Neuronal stem cell (in vitro differentiated cells): ENCODE measurements around the gene MMP25.

Experiments used
- DNase-seq: peaks from one replicate; pipeline ENCODE4 v3.0.0-alpha.2; 2013; ENCODE audit warnings: low spot score
- H2AFZ ChIP-seq: one replicate; pipeline ENCODE4 v1.6.1; 2013; ENCODE audit warnings: mild to moderate bottlenecking, low read length, inconsistent platforms
- H2AK5ac ChIP-seq: 2 replicates; pipeline ENCODE4 v1.6.1; 2013; ENCODE audit warnings: low read depth, mild to moderate bottlenecking, inconsistent platforms, low read length, moderate library complexity, mixed read lengths
- H2BK120ac ChIP-seq: 2 replicates; pipeline ENCODE4 v1.6.1; 2013; ENCODE audit warnings: low read depth, mild to moderate bottlenecking, inconsistent platforms, low read length, moderate library complexity, mixed read lengths
- H2BK12ac ChIP-seq: one replicate; pipeline ENCODE4 v1.6.1; 2013; ENCODE audit warnings: low read length, inconsistent platforms
- H2BK15ac ChIP-seq: 2 replicates; pipeline ENCODE4 v1.6.1; 2013; ENCODE audit warnings: mild to moderate bottlenecking, low read length, inconsistent platforms, mixed read lengths
- H2BK5ac ChIP-seq: one replicate; pipeline ENCODE4 v1.6.1; 2013; ENCODE audit warnings: inconsistent platforms, mild to moderate bottlenecking, low read length, moderate library complexity
- H3K14ac ChIP-seq: one replicate; pipeline ENCODE4 v1.6.1; 2013; ENCODE audit warnings: low read length, inconsistent platforms
- H3K18ac ChIP-seq: 2 replicates; pipeline ENCODE4 v1.6.1; 2013; ENCODE audit warnings: low read length, inconsistent platforms
- H3K23ac ChIP-seq: 2 replicates; pipeline ENCODE4 v1.6.1; 2013; ENCODE audit warnings: low read depth, mild to moderate bottlenecking, mixed read lengths, low read length, inconsistent platforms; ENCODE audit not compliant: poor library complexity
- H3K27ac ChIP-seq: replicated peaks from 3 replicates; pipeline ENCODE4 v1.5.1; 2013; ENCODE audit warnings: low read length, inconsistent platforms
- H3K27me3 ChIP-seq, 3 experiments: 2 replicates each; pipeline ENCODE4 v1.6.1; 2013; ENCODE audit warnings: low read length in 3 of 3, mild to moderate bottlenecking in 2 of 3, inconsistent platforms in 1 of 3, low read depth in 1 of 3, mixed read lengths in 1 of 3, moderate library complexity in 1 of 3; ENCODE audit not compliant: control insufficient read depth in 3 of 3, insufficient read depth in 3 of 3
- H3K36me3 ChIP-seq, 2 donors: replicated peaks in 1 of 2; 2 replicates each; pipeline ENCODE4 v1.6.1; 2013; ENCODE audit warnings: low read length in 2 of 2; ENCODE audit not compliant: control insufficient read depth in 2 of 2, insufficient read depth in 2 of 2
- H3K4ac ChIP-seq: 2 replicates; pipeline ENCODE4 v1.6.1; 2013; ENCODE audit warnings: inconsistent platforms, mild to moderate bottlenecking, low read length, moderate library complexity
- H3K4me1 ChIP-seq, 2 donors: 1 replicate in 1 of 2; 2 replicates in 1 of 2; pipeline ENCODE4 v1.6.1; 2013; ENCODE audit warnings: low read length in 2 of 2, low read depth in 1 of 2; ENCODE audit not compliant: control insufficient read depth in 2 of 2, insufficient read depth in 1 of 2
- H3K4me2 ChIP-seq: one replicate; pipeline ENCODE4 v1.6.1; 2013; ENCODE audit warnings: mild to moderate bottlenecking, low read length, inconsistent platforms; ENCODE audit not compliant: insufficient read depth, poor library complexity, severe bottlenecking
- H3K4me3 ChIP-seq, 2 donors: 2 replicates each; pipeline ENCODE4 v1.5.1; 2013; ENCODE audit warnings: low read length in 2 of 2, mild to moderate bottlenecking in 2 of 2, inconsistent platforms in 1 of 2, moderate library complexity in 1 of 2
- H3K79me1 ChIP-seq: one replicate; pipeline ENCODE4 v1.6.1; 2013; ENCODE audit warnings: low read depth, mild to moderate bottlenecking, inconsistent platforms, low read length, moderate library complexity
- H3K9ac ChIP-seq: one replicate; pipeline ENCODE4 v1.6.1; 2013; ENCODE audit warnings: mild to moderate bottlenecking, low read depth, low read length, inconsistent platforms; ENCODE audit not compliant: poor library complexity
- H3K9me3 ChIP-seq, 2 donors: replicated peaks in 1 of 2; 2 replicates each; pipeline versions ENCODE3 to v1.6.1; 2013; ENCODE audit warnings: low read length in 2 of 2, mild to moderate bottlenecking in 2 of 2, inconsistent platforms in 1 of 2, low read depth in 1 of 2, mixed read lengths in 1 of 2, moderate library complexity in 1 of 2; ENCODE audit not compliant: control insufficient read depth in 2 of 2, insufficient read depth in 1 of 2
- H4K8ac ChIP-seq: one replicate; pipeline ENCODE4 v1.6.1; 2013; ENCODE audit warnings: low read depth, mild to moderate bottlenecking, inconsistent platforms, low read length, moderate library complexity
- H4K91ac ChIP-seq: one replicate; pipeline ENCODE4 v1.6.1; 2013; ENCODE audit warnings: low read length, low read depth, mild to moderate bottlenecking, inconsistent platforms; ENCODE audit not compliant: poor library complexity
- WGBS, 2 donors: extraction: QIAGEN DNeasy Blood & Tissue Kit; methylation state at CpG; one replicate each; pipeline ENCODE4 v1.1.7; 2013; ENCODE audit warnings: missing lambda C conversion rate in 2 of 2, mixed read lengths in 1 of 2; ENCODE audit not compliant: insufficient read length in 2 of 2, insufficient replicate concordance in 1 of 2; ENCODE audit errors: extremely low coverage in 2 of 2; 5-methylcytosine and 5-hydroxymethylcytosine counted together

Gene MMP25

DNA sequence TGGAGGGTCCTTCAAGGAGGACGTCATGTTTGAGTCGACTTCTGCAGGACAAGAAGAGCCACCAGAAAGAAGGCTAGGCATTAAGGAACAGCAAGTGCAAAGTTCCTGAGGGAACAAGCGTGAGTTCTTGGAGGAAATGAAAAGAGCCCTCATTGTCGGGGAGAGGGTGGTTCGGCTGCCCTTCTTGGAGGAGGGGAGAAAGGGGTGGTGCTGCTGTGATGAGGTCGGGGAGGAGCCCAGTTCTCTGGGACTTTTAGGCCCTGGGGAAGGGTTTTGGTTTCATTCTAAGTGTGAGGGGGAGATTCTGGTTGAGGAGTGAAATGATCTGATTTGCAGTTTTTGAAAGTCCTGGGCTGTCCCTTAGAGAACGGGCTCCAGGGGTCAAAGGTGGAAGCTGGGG is 13.7 kb upstream of the MMP25 start:
- H3K36me3 ChIP-seq: peaks cover 0 to 3% of the 10 kb centered on the region in 2 donors
- no peak overlapping the region for H3K4me3 ChIP-seq
- H3K27ac ChIP-seq: no peak overlapping the region
- H3K4ac ChIP-seq: no peak overlapping the region
- no peak overlapping the region for H3K23ac ChIP-seq
- no peaks in the 10 kb centered on the region for H3K9me3 ChIP-seq
- no peak overlapping the region for H4K91ac ChIP-seq
- H3K14ac ChIP-seq: no peak overlapping the region
- H2BK120ac ChIP-seq: no peak overlapping the region
- no peak for DNase-seq
- H3K79me1 ChIP-seq: no peaks in the 10 kb centered on the region
- H4K8ac ChIP-seq: no peak overlapping the region
- no peak overlapping the region for H2AK5ac ChIP-seq
- no peak overlapping the region for H3K4me2 ChIP-seq
- no peak overlapping the region for H2BK12ac ChIP-seq
- H3K4me1 ChIP-seq: peaks cover 3 to 5% of the 10 kb centered on the region in 2 donors
- H3K27me3 ChIP-seq: peaks cover 15 to 52% (median 37%) of the 10 kb centered on the region in 3 experiments
- WGBS, 2 donors: no CpG with 5 or more reads among the region's 7 CpGs
- H2BK15ac ChIP-seq: no peak overlapping the region
- H3K9ac ChIP-seq: no peak overlapping the region
- H3K18ac ChIP-seq: no peak overlapping the region
- H2AFZ ChIP-seq: no peak overlapping the region
- no peak overlapping the region for H2BK5ac ChIP-seq

DNA sequence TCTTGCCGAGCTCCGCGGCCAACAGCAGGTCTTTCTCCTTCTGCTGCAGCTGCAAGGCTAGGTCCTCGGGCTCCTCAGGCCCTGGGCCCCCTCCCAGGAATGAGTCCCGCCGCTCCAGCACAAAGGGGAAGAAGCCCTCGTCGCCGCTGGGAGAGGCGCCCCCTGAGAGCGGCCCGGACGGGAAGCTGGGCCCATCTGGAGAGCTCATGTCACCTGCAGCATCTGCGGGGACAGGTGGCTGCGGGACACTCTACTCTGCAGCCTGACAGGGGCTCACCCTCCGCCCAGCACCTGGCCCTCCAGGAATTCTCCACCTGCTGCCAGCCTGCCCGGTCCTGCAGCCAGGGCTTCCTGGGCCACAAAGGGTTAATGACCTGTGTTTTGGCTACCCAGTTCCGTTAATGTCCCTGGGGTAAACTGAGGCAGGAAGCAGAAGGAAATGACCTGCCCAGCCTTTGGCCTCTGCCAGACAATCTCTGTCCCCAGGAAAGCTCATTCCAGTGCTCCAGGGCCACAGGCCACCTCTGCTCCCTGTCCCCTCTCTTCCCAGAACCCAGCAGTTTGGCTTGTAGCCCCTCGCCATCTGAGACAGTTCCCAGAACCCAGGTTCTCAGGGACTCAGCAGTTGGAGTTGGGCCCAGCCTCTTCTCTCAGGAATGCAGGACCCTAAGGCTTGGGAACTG is 10.9 kb upstream of the MMP25 start:
- Histone ChIP-seq H3K79me1 (peaks cover 1% of the 10 kb centered on the region), H2BK120ac (no peak overlapping the region)
- no peak for DNase-seq

DNA sequence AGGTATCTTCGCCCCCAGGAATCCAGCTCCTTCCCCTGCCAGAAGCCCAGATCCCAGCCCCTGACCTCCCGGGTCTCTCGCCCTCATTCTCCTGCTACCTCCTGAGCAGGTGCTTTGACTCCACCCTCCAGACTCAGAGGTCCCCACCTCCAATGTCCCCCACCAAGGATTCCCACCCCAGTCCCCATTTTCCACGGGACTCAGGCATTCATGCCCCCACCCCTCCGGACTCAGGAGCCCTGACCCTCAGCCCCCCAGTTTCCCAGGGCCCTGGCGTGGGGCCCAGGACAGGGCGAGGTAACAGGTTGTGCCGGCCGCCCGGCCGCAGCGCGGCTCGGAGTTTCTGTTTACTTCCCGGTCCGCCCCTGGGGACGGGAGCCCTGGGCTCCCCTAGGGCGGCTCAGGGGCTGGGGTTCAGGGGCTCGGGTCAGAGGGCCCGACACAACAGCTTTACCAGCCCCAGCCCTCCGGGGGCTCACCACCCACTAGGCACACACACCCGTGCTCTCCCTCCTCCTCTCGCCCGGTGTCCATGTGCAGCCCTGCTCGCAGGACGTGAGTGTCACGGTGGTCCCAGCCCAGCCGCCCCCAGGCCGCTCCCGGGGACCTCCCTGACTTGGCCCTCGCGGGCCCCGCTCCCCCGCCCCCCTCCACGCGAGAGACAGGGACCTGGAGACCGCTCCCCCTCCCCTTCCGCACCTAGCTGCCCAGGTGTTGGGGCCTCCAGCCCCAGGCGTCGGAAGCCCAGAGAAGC is 10.2 kb upstream of the MMP25 start:
- Histone ChIP-seq H2BK15ac (peak overlapping the region; percentile 17), H3K4me2 (no peak overlapping the region), H3K27ac (no peak overlapping the region), H2BK12ac (no peak overlapping the region), H3K4me3 (no peak overlapping the region), H3K4me1 (no peaks in the 10 kb centered on the region), H3K9me3 (no peaks in the 10 kb centered on the region), H3K27me3 (peaks cover 21 to 63% (median 59%) of the 10 kb centered on the region in 3 experiments), H4K91ac (no peak overlapping the region), H3K18ac (peak overlapping the region; percentile 38), H3K23ac (peak overlapping the region; percentile 43), H3K4ac (no peak overlapping the region), H3K14ac (no peak overlapping the region), H2AFZ (peak overlapping the region; percentile 47), H2AK5ac (no peak overlapping the region), H3K36me3 (no peaks in the 10 kb centered on the region), H2BK120ac (no peak overlapping the region), H3K9ac (no peak overlapping the region), H3K79me1 (peaks cover 2% of the 10 kb centered on the region), H2BK5ac (no peak overlapping the region), H4K8ac (no peak overlapping the region)
- DNase-seq: no peak
- no CpG with 5 or more reads among the region's 40 CpGs for WGBS, 2 donors

More for the DNA sequence above, 10.9 kb upstream of the MMP25 start:
- H3K9me3 ChIP-seq: no peaks in the 10 kb centered on the region
- H2BK12ac ChIP-seq: no peak overlapping the region
- no peak overlapping the region for H3K4me3 ChIP-seq
- H3K14ac ChIP-seq: no peak overlapping the region
- no peak overlapping the region for H3K4ac ChIP-seq
- H4K8ac ChIP-seq: no peak overlapping the region
- H2BK5ac ChIP-seq: no peak overlapping the region
- H2AK5ac ChIP-seq: peak overlapping the region; percentile 14
- peak overlapping the region; percentile 67 for H2BK15ac ChIP-seq
- peaks cover 21 to 67% (median 58%) of the 10 kb centered on the region in 3 experiments for H3K27me3 ChIP-seq
- peak overlapping the region; percentile 64 for H3K18ac ChIP-seq
- H2AFZ ChIP-seq: no peak overlapping the region
- H3K4me2 ChIP-seq: no peak overlapping the region
- H4K91ac ChIP-seq: no peak overlapping the region
- no peak overlapping the region for H3K27ac ChIP-seq
- WGBS, 2 donors: no CpG with 5 or more reads among the region's 19 CpGs
- peaks cover 0 to 5% of the 10 kb centered on the region in 2 donors for H3K4me1 ChIP-seq
- H3K9ac ChIP-seq: no peak overlapping the region
- no peaks in the 10 kb centered on the region for H3K36me3 ChIP-seq
- no peak overlapping the region for H3K23ac ChIP-seq

DNA sequence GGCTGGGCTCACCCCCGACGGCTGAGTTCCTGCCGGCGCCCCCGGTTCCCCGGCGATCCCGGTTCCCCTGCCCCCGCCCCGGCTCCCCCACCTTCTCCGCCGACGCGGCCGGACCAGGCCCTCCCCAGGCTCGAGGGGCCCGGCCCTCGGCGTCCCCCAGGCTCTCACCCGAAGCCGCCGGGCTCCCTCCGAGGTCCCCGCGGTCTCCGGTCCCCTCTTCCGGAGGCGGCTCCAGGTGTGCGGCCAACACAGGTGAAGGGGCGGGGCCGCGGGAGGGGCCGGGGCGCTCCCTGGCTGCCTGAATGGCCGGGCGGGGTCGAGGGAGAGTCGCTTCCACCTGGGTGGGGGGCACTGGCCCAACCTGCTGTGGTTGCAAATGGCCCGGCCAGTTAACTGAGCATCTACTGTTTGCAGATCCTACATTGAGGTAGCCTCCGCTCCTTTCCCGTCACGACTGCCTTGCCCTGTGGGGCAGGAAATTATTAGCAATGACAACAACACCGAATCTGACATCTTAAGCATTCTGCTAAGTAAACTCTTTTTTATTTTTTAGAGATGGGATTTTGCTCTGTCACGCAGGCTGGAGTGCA is 9.5 kb upstream of the MMP25 start, which contains the start of gene BICDL2:
BICDL2 (minus strand) TSS at position 219 of the 590 bp plus-strand sequence. CDS start 1,448 bp downstream, outside the sequence.
- Histone ChIP-seq H3K79me1 (peaks cover 2% of the 10 kb centered on the region), H3K23ac (peak within 1 kb of the TSS; percentile 43), H3K27ac (no peak within 1 kb of the TSS), H3K4me1 (no peaks in the 10 kb centered on the region), H3K27me3 (peaks cover 21 to 63% (median 61%) of the 10 kb centered on the region in 3 experiments), H3K4me2 (peak within 1 kb of the TSS; percentile 11), H3K18ac (peak within 1 kb of the TSS; percentile 38), H2BK120ac (no peak within 1 kb of the TSS), H4K91ac (no peak within 1 kb of the TSS), H2BK12ac (no peak within 1 kb of the TSS), H3K36me3 (no peaks in the 10 kb centered on the region), H4K8ac (no peak within 1 kb of the TSS), H2AK5ac (no peak within 1 kb of the TSS), H3K4ac (no peak within 1 kb of the TSS), H2AFZ (peak within 1 kb of the TSS; percentile 47), H3K14ac (no peak within 1 kb of the TSS), H3K9me3 (no peaks in the 10 kb centered on the region), H3K9ac (no peak within 1 kb of the TSS), H3K4me3 (no peak within 1 kb of the TSS), H2BK15ac (peak within 1 kb of the TSS; percentile 17), H2BK5ac (no peak within 1 kb of the TSS)
- WGBS, 2 donors: no CpG with 5 or more reads among the region's 44 CpGs
- DNase-seq: no peak
